Fibroblast of lung (primary cell): ENCODE results near the gene CYB561D2.
A peak's percentile ranks its signal among the peaks of the same experiment; 100 is the strongest.

ENCODE experiments used
- EZH2 ChIP-seq: IDR thresholded peaks from 2 replicates; pipeline ENCODE4 v1.5.1; 2012; ENCODE audit warnings: low read length, control low read depth, mild to moderate bottlenecking; ENCODE audit errors: missing control alignments
- TF ChIP-seq, protein P1 (sequence below), 2 donors: IDR thresholded peaks in 1 of 2; conservative IDR thresholded peaks in 1 of 2; 1 replicate in 1 of 2; 2 replicates in 1 of 2; pipeline ENCODE4 v1.5.1; 2011 to 2012; ENCODE audit warnings: low read length in 2 of 2, control low read depth in 1 of 2, inconsistent platforms in 1 of 2, low read depth in 1 of 2, mild to moderate bottlenecking in 1 of 2

DNA sequence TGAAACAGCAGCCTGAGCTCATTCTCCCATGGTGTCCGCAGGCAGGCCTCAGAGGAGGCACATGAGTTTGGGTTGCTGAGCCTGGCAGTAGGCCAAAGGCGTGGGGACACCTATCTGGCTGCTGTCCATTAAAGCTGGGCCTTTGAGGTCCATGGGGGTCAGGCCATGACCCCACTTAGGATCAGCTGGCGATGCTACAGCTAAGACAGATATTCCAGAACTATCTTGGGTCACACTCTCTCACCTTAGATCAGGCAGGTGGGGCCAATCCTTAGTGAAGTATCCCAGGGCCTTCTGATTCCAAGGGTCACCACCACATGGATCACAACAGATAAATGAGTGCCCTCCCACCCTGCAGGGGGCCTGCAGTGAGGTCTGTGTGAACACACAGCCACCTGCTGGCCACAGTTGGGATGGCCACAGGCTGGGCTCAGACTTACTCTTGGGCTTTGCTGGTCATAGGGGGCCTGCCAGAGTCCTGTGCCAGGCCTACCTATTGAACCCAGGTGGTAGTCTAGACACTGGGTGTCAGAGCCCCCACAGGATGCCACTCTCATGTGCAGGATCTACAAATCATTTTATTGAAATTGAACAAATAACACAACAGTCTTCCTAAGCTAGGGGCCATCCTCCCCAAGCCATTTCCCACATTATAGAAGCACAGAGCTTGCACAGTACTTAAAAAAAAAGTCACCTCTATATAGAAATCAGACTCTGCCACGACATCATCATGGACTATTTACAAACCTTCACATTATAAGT lies 26.1 kb upstream of the CYB561D2 start:
- no peak for TF ChIP-seq EZH2
- TF ChIP-seq, protein P1, sequence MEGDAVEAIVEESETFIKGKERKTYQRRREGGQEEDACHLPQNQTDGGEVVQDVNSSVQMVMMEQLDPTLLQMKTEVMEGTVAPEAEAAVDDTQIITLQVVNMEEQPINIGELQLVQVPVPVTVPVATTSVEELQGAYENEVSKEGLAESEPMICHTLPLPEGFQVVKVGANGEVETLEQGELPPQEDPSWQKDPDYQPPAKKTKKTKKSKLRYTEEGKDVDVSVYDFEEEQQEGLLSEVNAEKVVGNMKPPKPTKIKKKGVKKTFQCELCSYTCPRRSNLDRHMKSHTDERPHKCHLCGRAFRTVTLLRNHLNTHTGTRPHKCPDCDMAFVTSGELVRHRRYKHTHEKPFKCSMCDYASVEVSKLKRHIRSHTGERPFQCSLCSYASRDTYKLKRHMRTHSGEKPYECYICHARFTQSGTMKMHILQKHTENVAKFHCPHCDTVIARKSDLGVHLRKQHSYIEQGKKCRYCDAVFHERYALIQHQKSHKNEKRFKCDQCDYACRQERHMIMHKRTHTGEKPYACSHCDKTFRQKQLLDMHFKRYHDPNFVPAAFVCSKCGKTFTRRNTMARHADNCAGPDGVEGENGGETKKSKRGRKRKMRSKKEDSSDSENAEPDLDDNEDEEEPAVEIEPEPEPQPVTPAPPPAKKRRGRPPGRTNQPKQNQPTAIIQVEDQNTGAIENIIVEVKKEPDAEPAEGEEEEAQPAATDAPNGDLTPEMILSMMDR (conservative IDR thresholded peaks at IDR 0.05 in 1 of 2, IDR thresholded peaks at IDR 0.05 in 1 of 2; ENCODE audit: low read depth in 1 of 2, low read length in 2 of 2) = peak; percentile 80 to 94
